Measurements from ENCODE around the gene POLL.
"Not testable (repeated sequence)": the region's sequence is repeated elsewhere in the genome, so short reads cannot be mapped to it uniquely, and the experiment has no call there.

POLL gene

DNA sequence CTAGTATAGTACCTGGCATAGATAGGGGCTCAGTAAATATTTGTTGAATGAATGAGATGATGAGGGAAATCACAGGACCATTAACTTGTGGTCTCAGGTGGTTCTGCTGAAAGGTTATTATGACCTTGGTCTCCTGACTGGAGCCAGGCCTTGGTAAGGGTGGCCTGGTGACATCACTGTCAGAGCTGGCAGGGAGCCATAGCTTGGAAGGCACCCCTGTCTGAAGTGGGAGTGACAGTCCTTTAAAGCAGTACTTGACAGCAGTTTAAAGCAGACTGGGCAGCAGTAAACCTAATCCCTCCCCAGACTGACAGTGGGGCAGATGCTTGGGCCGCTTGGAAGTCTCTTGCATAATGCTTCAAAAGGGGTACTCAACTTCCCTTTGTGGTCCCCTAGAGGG is 13.5 kb upstream of the POLL start:
- H3K36me3 ChIP-seq (ENCODE audit: control insufficient read depth, insufficient read depth, low read length): peaks cover 2% of the 10 kb centered on the region
- no peak overlapping the region for H3K4me3 ChIP-seq (ENCODE audit: low read length)
- H3K27ac ChIP-seq (ENCODE audit: low read depth, low read length): no peak overlapping the region
- H3K4me1 ChIP-seq (ENCODE audit: control insufficient read depth, insufficient read depth, low read length): no peaks in the 10 kb centered on the region
- no peak overlapping the region for H3K9ac ChIP-seq (ENCODE audit: low read length)
- H3K27me3 ChIP-seq (ENCODE audit: control insufficient read depth, insufficient read depth, low read length): no peaks in the 10 kb centered on the region

DNA sequence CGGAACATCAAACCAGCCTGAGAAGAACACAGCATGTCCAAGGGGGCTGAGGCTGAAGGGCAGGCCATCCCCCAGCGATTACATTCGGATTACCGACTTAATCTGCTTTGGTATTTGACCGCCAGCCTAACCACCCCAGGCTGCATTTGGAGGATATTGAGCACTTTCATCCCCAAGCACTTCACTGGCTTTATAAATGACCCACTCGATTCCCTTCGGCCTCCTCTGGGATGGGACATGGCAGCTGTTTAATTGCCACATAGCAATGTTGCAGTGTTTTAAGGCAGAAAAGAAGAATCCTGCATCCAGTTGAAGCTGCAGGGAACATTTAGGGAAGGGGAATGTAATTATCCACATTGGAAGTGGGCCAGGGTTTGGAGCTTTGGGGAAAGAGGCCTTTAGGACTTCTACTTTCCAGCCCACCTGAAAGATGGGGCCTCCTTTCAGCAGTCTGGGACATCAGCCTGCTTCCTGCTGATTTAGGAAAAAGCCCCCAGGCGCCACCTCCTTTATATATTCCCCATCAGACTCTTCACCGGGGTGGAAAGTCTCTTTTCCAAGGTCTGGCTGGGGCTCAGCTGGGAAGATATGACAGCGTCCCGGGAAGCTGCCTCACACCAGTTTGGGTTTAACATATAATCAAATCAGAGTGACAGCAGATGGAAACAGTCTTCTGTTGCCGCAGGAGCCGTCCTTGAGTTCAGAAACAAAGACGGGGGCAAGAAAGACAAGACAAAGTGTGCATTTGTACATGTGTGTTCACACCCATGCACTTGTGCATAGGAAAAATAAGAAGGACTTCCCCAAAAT is 9.2 kb upstream of the POLL start:
- no peak overlapping the region for H3K4me3 ChIP-seq (ENCODE audit: low read length)
- no peaks in the 10 kb centered on the region for H3K36me3 ChIP-seq (ENCODE audit: control insufficient read depth, insufficient read depth, low read length)
- no peak overlapping the region for H3K9ac ChIP-seq (ENCODE audit: low read length)
- H3K4me1 ChIP-seq (ENCODE audit: control insufficient read depth, insufficient read depth, low read length): no peaks in the 10 kb centered on the region
- H3K27me3 ChIP-seq (ENCODE audit: control insufficient read depth, insufficient read depth, low read length): no peaks in the 10 kb centered on the region
- H3K27ac ChIP-seq (ENCODE audit: low read depth, low read length): no peak overlapping the region

DNA sequence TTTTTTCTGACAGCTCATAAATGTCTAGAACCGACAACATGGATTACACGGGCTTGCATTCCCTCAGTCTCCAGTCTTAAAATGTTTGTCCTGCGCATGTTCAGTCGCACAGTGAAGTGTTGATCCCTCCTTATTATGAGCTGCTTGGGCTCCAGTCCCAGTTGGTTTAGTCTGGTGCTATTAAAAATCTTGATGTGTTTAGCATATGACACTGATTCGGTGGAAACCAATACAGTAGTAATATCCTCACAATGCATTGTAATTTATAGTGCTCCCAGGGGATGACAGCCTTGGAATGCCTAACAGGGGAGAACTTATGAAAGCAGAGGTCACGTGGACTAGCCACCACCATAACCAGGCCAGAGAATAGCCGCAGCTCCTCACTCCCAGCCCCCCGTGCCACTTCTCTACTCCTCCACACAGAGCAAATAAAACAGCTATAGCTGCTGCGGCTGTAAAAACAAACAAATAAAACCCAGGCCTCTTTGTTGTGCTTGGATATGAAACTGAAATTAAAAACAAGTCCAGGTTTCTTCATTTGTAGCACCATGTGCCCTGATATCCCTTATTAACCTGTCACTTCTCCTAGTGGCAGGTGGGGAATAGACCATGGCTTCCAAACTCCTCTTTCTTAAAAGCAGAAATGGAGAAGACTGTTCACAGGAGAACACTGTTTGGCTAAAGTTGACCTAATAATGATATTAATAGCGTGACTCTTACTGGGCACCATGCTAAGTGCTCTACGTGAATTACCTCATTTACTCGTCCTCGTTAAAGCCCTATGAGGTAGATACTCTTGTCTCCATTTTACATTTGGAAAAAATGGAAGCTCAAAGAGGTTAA is 7.8 kb upstream of the POLL start:
- H3K27ac ChIP-seq (ENCODE audit: low read depth, low read length): no peak overlapping the region
- H3K36me3 ChIP-seq (ENCODE audit: control insufficient read depth, insufficient read depth, low read length): no peaks in the 10 kb centered on the region
- no peaks in the 10 kb centered on the region for H3K27me3 ChIP-seq (ENCODE audit: control insufficient read depth, insufficient read depth, low read length)
- no peak overlapping the region for H3K9ac ChIP-seq (ENCODE audit: low read length)
- no peak overlapping the region for H3K4me3 ChIP-seq (ENCODE audit: low read length)
- H3K4me1 ChIP-seq (ENCODE audit: control insufficient read depth, insufficient read depth, low read length): no peaks in the 10 kb centered on the region

DNA sequence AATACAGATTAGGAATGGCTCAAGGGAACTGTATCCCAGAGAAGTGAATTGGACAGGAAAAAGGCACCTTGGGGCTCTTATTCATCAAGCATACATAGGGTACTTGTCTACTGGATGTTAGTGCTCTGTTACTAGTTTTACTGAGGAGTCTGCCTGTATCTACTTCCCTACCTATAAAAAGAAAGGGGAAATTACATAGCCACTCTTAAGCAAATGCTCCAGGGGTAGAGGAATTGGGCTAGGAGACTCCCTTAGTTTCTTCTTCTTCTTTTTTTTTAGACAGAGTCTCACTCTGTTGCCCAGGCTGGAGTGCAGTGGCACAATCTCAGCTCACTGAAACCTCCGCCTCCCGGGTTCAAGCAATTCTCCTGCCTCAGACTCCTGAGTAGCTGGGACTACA is 5.3 kb upstream of the POLL start:
- not testable (repeated sequence) for H3K4me3 ChIP-seq (ENCODE audit: low read length); H3K27ac ChIP-seq (ENCODE audit: low read depth, low read length); H3K27me3 ChIP-seq (ENCODE audit: control insufficient read depth, insufficient read depth, low read length); H3K4me1 ChIP-seq (ENCODE audit: control insufficient read depth, insufficient read depth, low read length); H3K9ac ChIP-seq (ENCODE audit: low read length); H3K36me3 ChIP-seq (ENCODE audit: control insufficient read depth, insufficient read depth, low read length)

DNA sequence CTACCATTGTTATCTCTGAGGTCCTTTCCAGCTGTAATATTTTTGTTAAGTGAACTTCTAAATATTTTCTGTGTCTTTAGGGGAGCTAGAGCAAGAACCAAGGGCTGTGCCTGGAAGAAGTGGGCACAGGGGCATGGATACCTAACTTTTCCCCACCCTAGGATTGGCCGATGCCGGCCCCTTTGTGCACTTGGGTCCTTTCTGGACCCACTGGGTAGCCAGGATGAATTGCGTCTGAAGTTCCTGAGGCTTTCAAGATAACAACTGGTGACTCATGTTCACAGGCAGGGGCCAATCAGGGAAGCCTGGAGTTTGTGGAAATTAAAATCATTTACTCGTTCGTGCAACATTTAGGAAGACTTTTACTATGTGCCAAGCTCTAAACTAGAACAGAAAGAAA is 822 bp upstream of the POLL start:
- peaks cover 4% of the 10 kb centered on the region for H3K4me1 ChIP-seq (ENCODE audit: control insufficient read depth, insufficient read depth, low read length)
- H3K9ac ChIP-seq (ENCODE audit: low read length): no peak overlapping the region

DNA sequence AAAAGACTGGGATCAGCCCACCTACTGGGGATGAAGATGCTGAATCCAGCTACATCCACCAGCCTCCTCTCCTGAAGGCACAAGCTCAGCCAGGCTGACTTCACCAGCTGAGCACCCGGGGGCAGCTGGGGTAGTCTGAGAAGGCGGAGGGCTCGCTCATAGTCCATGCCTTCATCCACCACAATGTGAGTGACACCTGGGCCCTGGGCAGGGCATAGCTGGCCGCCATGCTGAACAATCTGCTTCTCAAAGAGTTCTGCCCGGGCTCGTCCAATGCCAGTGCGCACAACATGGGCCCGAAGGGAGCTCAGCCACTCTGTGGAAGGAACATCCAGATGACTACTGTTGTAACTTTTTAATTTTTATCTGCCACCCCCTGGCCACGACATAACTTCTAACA is 2.2 kb downstream of the POLL start:
- no peak overlapping the region for H3K4me3 ChIP-seq (ENCODE audit: low read length)
- no peak overlapping the region for H3K27ac ChIP-seq (ENCODE audit: low read depth, low read length)
- peaks cover 4% of the 10 kb centered on the region for H3K4me1 ChIP-seq (ENCODE audit: control insufficient read depth, insufficient read depth, low read length)
- no peaks in the 10 kb centered on the region for H3K27me3 ChIP-seq (ENCODE audit: control insufficient read depth, insufficient read depth, low read length)
- H3K36me3 ChIP-seq (ENCODE audit: control insufficient read depth, insufficient read depth, low read length): peaks cover 21% of the 10 kb centered on the region
- no peak overlapping the region for H3K9ac ChIP-seq (ENCODE audit: low read length)

More for the DNA sequence above, 822 bp upstream of the POLL start:
- Histone ChIP-seq H3K27ac (ENCODE audit: low read depth, low read length) (no peak overlapping the region), H3K36me3 (ENCODE audit: control insufficient read depth, insufficient read depth, low read length) (peaks cover 9% of the 10 kb centered on the region), H3K27me3 (ENCODE audit: control insufficient read depth, insufficient read depth, low read length) (no peaks in the 10 kb centered on the region), H3K4me3 (ENCODE audit: low read length) (peak overlapping the region; percentile 97)

DNA sequence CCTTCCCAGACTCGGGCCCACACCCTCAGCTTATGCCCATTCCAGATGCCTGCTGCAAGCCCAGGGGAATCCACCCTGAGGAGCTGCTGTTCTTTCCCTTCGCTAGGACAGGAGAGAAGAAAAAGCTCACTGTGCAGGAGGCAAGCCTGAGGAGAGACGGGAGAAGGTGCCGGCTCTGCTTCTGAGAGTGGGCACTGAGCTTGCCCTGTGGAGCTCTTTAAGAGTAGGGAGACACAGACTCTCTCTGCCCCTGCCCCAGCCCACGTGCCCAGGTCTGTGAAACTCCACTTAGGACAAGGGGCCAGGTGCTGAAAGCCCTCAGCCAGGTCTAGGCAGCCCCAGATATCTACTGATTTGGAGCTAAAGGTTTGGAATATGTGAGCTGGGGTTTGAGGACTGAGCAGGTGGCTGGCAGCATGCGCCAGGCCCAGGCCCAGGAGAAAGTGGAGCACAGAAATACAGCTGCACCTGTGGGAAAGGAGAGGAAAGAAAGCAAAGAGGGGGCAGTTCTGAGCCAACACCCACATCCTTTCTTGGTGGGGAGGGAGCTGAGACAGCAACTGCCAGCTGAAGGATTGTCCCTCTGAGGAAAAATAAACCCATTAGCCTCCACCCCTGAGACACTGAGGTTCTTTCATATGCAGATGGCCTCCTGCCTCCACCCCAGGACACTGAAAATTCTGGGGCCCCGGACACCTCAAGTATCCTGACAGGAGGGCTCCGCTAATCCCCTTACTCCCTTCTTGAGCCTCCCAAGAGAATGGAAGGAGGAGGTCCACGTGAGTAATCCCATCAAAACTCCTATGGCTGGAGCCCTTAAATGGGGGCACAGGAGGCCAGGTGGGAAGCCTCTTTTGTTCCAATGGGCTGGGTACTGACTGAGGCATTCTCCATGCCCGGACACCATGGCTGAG is 7.3 kb downstream of the POLL start:
- H3K4me3 ChIP-seq (ENCODE audit: low read length): no peak overlapping the region
- peaks cover 21% of the 10 kb centered on the region for H3K36me3 ChIP-seq (ENCODE audit: control insufficient read depth, insufficient read depth, low read length)

DNA sequence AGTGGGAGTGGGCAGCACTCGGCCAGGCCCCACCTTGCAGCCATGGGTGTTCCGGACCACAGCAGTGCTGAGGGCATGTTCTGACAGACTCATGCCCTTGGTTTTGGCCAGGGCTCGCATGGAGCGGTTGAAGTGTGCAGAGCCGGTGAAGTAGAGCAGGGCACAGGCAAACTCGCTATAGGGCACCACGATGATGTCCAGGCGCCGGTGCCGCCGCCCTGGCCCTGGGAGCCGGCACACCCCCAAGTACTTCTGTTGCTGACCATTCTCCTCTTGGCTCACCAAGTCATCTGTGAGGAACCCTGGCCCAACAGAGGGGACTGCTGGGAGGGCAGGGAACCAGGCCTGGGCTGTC is 8.6 kb downstream of the POLL start:
- H3K27ac ChIP-seq (ENCODE audit: low read depth, low read length): no peak overlapping the region
- H3K9ac ChIP-seq (ENCODE audit: low read length): no peak overlapping the region
- H3K36me3 ChIP-seq (ENCODE audit: control insufficient read depth, insufficient read depth, low read length): peaks cover 13% of the 10 kb centered on the region
- no peaks in the 10 kb centered on the region for H3K27me3 ChIP-seq (ENCODE audit: control insufficient read depth, insufficient read depth, low read length)
- H3K4me1 ChIP-seq (ENCODE audit: control insufficient read depth, insufficient read depth, low read length): no peaks in the 10 kb centered on the region
- no peak overlapping the region for H3K4me3 ChIP-seq (ENCODE audit: low read length)

More for the DNA sequence above, 7.3 kb downstream of the POLL start:
- H3K27me3 ChIP-seq (ENCODE audit: control insufficient read depth, insufficient read depth, low read length): no peaks in the 10 kb centered on the region
- H3K27ac ChIP-seq (ENCODE audit: low read depth, low read length): no peak overlapping the region
- H3K4me1 ChIP-seq (ENCODE audit: control insufficient read depth, insufficient read depth, low read length): no peaks in the 10 kb centered on the region
- no peak overlapping the region for H3K9ac ChIP-seq (ENCODE audit: low read length)

DNA sequence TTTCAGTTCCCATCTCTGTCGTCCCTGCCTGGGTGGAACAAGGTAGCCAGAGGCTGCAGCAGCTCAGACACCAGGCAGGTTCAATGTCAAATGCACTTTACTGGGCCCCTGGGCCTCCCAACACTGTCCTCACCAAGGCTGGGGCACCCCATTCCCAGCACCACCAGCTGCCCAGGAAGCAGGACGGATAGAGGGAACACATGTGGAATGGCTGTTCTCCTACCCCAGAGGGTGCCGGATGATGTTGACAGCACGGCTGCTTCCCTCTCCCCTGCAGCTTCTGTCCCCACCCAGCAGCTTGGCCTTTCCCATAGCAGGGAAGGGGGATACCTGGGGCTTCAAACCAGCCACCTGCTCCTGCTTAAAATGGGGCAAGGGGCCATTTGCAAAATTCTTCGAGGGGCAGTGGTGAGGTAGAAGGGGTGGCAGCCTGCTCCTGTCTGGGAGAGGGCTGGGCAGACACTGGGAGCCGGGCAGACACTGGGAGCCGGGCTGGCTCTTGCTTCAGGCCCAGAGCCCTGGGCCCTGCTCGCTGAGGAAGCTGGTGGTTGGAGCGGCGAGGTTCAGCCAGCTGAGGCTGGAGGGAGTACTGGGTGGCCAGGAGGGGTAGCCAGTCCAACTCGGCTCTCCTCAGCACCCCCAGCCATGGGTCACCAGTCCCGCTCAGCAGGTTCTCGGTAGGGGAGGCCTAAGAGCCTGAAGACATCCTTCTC is 9.1 kb downstream of the POLL start:
- Histone ChIP-seq H3K9ac (ENCODE audit: low read length) (no peak overlapping the region), H3K36me3 (ENCODE audit: control insufficient read depth, insufficient read depth, low read length) (peaks cover 12% of the 10 kb centered on the region)

DNA sequence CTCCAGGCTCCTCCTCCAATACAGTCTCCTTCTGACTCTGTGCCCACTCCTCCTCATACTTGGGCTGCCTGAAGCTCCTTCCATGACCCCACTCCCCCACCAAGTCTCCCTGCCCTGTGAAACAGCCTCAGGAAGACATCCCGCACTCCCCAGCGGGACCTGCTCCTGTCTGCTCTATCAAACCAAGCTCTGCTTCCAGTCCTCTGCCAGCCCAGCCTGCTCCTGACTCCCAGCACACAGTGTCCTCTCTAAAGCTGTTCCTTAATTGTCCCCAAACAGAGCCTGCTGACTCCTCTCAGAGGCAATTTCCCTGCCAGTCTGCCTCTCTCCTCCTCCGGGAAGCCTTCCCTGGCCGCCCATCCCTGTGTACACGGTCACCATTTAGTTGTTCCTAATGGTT is 9.9 kb downstream of the POLL start:
- Histone ChIP-seq H3K27ac (ENCODE audit: low read depth, low read length) (no peak overlapping the region), H3K27me3 (ENCODE audit: control insufficient read depth, insufficient read depth, low read length) (no peaks in the 10 kb centered on the region), H3K9ac (ENCODE audit: low read length) (no peak overlapping the region), H3K4me1 (ENCODE audit: control insufficient read depth, insufficient read depth, low read length) (no peaks in the 10 kb centered on the region), H3K36me3 (ENCODE audit: control insufficient read depth, insufficient read depth, low read length) (peaks cover 7% of the 10 kb centered on the region), H3K4me3 (ENCODE audit: low read length) (no peak overlapping the region)

More for the DNA sequence above, 9.1 kb downstream of the POLL start:
- no peaks in the 10 kb centered on the region for H3K27me3 ChIP-seq (ENCODE audit: control insufficient read depth, insufficient read depth, low read length)
- H3K4me1 ChIP-seq (ENCODE audit: control insufficient read depth, insufficient read depth, low read length): no peaks in the 10 kb centered on the region
- H3K27ac ChIP-seq (ENCODE audit: low read depth, low read length): no peak overlapping the region
- H3K4me3 ChIP-seq (ENCODE audit: low read length): no peak overlapping the region

DNA sequence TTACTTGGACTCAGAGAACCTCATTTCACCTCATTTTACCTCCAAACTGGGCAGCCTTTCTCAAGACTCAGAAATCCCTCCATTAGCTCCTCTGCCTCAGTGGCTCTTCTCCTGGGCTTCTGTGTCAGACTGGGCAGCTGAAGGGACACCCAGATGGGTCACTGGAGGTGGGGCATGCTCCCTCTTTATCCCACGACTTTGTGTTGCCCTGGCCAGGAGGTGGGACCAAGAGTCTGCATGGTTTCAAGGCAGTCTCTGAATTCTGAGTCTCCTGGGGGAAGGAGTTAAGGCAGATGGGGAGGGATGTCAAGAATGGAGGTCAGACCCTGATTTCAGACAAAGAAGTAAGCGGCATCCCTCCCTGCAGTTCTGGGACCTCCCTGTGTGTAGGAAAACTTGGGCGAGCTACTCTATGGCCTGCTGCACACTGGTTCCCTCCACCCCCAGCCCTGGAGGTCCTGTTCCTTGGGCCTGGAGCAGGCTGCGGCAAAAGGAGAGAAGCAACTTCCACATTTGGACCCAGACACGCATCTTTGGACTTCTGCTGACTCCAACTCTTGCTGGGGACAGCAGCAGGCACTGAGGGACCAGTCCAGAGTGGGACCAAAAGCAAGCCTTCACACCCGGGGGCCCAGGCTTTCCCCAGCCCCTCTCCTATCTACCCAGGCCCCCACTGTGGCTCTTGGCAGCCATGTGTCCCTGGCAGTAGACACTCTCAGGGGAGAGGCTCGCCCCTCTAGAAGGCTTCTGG is 10.8 kb downstream of the POLL start:
- Histone ChIP-seq H3K9ac (ENCODE audit: low read length) (no peak overlapping the region), H3K36me3 (ENCODE audit: control insufficient read depth, insufficient read depth, low read length) (peaks cover under 1% of the 10 kb centered on the region), H3K4me3 (ENCODE audit: low read length) (no peak overlapping the region), H3K4me1 (ENCODE audit: control insufficient read depth, insufficient read depth, low read length) (no peaks in the 10 kb centered on the region), H3K27ac (ENCODE audit: low read depth, low read length) (no peak overlapping the region), H3K27me3 (ENCODE audit: control insufficient read depth, insufficient read depth, low read length) (no peaks in the 10 kb centered on the region)
